Loucy (cell line): ENCODE data around the gene BAX.

Experiments
- H2AFZ ChIP-seq: fragments of 200-600 bp; sonication (generic); 2 replicates; pipeline ENCODE4 v1.6.0; 2016; ENCODE audit warnings: antibody characterized with exemption, mild to moderate bottlenecking, low read length, moderate library complexity
- H3F3A ChIP-seq: fragments of 200-600 bp; 2 replicates; pipeline ENCODE4 v1.6.0; 2016; ENCODE audit warnings: antibody characterized with exemption, low read depth, mild to moderate bottlenecking
- H3K27me3 ChIP-seq: fragments of 200-600 bp; sonication (generic); 2 replicates; pipeline ENCODE4 v1.6.1; 2014; ENCODE audit warnings: low read length, mild to moderate bottlenecking; ENCODE audit not compliant: insufficient read depth, poor library complexity, severe bottlenecking
- H3K36me3 ChIP-seq: fragments of 200-600 bp; sonication (generic); 2 replicates; pipeline ENCODE4 v1.6.1; 2016; ENCODE audit warnings: low read length; ENCODE audit not compliant: insufficient read depth
- H3K4me1 ChIP-seq: fragments of 200-600 bp; sonication (generic); 2 replicates; pipeline ENCODE4 v1.5.1; 2014; ENCODE audit warnings: low read length, mild to moderate bottlenecking; ENCODE audit not compliant: insufficient read depth, poor library complexity, severe bottlenecking
- H3K4me2 ChIP-seq: fragments of 200-600 bp; sonication (generic); 2 replicates; pipeline ENCODE4 v1.6.0; 2014; ENCODE audit warnings: antibody characterized with exemption, low read length, low read depth, mild to moderate bottlenecking; ENCODE audit not compliant: poor library complexity, severe bottlenecking
- H3K4me3 ChIP-seq: fragments of 200-600 bp; sonication (generic); 2 replicates; pipeline ENCODE4 v1.5.1; 2014; ENCODE audit warnings: low read length, mild to moderate bottlenecking, mixed read lengths; ENCODE audit not compliant: poor library complexity, severe bottlenecking
- H3K79me2 ChIP-seq: fragments of 200-600 bp; sonication (generic); 2 replicates; pipeline ENCODE4 v1.6.1; 2014; ENCODE audit warnings: low read length; ENCODE audit not compliant: insufficient read depth
- H3K9ac ChIP-seq: fragments of 200-600 bp; sonication (generic); 2 replicates; pipeline ENCODE4 v1.6.0; 2014; ENCODE audit warnings: mild to moderate bottlenecking, low read depth, low read length, moderate library complexity; ENCODE audit not compliant: poor library complexity, severe bottlenecking
- H3K9me2 ChIP-seq: fragments of 200-600 bp; sonication (generic); replicated peaks from 2 replicates; pipeline ENCODE4 v1.6.1; 2016; ENCODE audit warnings: low read depth, low read length, mixed read lengths
- H3K9me3 ChIP-seq: fragments of 200-600 bp; sonication (generic); 2 replicates; pipeline ENCODE4 v1.6.1; 2014; ENCODE audit warnings: mild to moderate bottlenecking, antibody characterized with exemption, low read length, low read depth; ENCODE audit not compliant: insufficient read depth
- H4K20me1 ChIP-seq: fragments of 200-600 bp; sonication (generic); 2 replicates; pipeline ENCODE4 v1.6.0; 2014; ENCODE audit warnings: antibody characterized with exemption, low read length, mild to moderate bottlenecking; ENCODE audit not compliant: insufficient read depth, poor library complexity, severe bottlenecking
- CTCF ChIP-seq: fragments of 200-600 bp; sonication (generic); conservative IDR thresholded peaks from 2 replicates; pipeline ENCODE4 v1.5.1; 2014; ENCODE audit warnings: mild to moderate bottlenecking, antibody characterized with exemption, low read length
- EZH2phosphoT487 ChIP-seq: fragments of 200-600 bp; IDR thresholded peaks from 2 replicates; pipeline ENCODE4 v1.6.1; 2018; ENCODE audit warnings: antibody characterized with exemption, mild to moderate bottlenecking, moderate library complexity, borderline replicate concordance

BAX gene

GRCh38 chr19:48989701-48990291 lies 35.1 kb downstream of the BAX start:
- Histone ChIP-seq H2AFZ (no peak overlapping the region), H3K36me3 (no peaks in the 10 kb centered on the region; the same call in 1 of the 2 replicates)

GRCh38 chr19:48990400-48990799 lies 35.7 kb downstream of the BAX start:
- Histone ChIP-seq H3K36me3 (no peaks in the 10 kb centered on the region; the same call in 1 of the 2 replicates), H2AFZ (no peak overlapping the region), H4K20me1 (peaks cover 18% of the 10 kb centered on the region), H3K9me2 (no peaks in the 10 kb centered on the region), H3K4me1 (peaks cover 18% of the 10 kb centered on the region), H3K4me2 (peak overlapping the region; percentile 87), H3K4me3 (peak overlapping the region; percentile 26), H3K27me3 (no peaks in the 10 kb centered on the region), H3K79me2 (peaks cover 48% of the 10 kb centered on the region), H3K9ac (peak overlapping the region; percentile 97), H3K9me3 (no peaks in the 10 kb centered on the region), H3F3A (no peaks in the 10 kb centered on the region)
- TF ChIP-seq EZH2phosphoT487 (no peak), CTCF (no peak)

More at GRCh38 chr19:48989701-48990291, 35.1 kb downstream of the BAX start:
- Histone ChIP-seq H4K20me1 (peaks cover 13% of the 10 kb centered on the region), H3K9me2 (no peaks in the 10 kb centered on the region), H3F3A (no peaks in the 10 kb centered on the region), H3K79me2 (peaks cover 42% of the 10 kb centered on the region), H3K9me3 (no peaks in the 10 kb centered on the region), H3K9ac (peak overlapping the region; percentile 97), H3K27me3 (no peaks in the 10 kb centered on the region), H3K4me2 (peak overlapping the region; percentile 87), H3K4me1 (peaks cover 12% of the 10 kb centered on the region), H3K4me3 (peak overlapping the region; percentile 26)
- no peak for TF ChIP-seq EZH2phosphoT487
- TF ChIP-seq CTCF, result no peak

DNA sequence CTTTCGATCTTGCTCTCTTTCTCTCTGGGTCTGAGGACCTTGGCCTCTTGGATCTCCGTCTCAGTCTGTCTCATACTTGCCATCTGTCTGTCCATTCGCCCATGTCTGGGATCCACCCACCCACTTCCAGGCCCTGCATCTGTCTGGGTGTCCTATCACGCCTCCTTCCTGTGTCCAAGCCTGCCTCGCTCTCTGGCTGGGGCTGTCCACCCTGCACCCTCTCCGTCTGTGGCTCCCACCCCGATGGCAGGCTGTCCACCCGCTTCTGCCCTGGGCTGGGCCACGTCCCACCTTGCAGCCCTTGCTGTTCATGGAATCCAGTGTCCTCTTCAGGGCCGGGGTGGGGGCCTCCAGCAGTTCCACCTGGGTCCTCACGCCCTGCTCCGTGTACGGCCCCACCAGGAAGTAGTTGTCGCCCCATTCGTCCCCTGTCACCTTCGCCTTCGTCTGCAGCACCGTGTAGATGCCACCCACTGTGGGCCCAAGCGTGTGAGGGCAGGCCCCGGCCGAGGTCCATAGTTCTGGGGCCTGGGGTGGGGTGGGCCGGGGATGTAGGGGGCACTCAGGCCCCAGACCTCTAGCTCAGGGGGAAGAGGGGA lies 36.4 kb downstream of the BAX start:
- H3K4me2 ChIP-seq, result peak overlapping the region; percentile 87
- peaks cover 18% of the 10 kb centered on the region for H3K4me1 ChIP-seq

More for the DNA sequence above, 36.4 kb downstream of the BAX start:
- no peak overlapping the region for H2AFZ ChIP-seq
- peak overlapping the region; percentile 89 for H3K4me3 ChIP-seq
- no peak for TF ChIP-seq CTCF
- no peak for TF ChIP-seq EZH2phosphoT487
- H3K27me3 ChIP-seq, result no peaks in the 10 kb centered on the region
- no peaks in the 10 kb centered on the region for H3K9me2 ChIP-seq
- H3F3A ChIP-seq, result no peaks in the 10 kb centered on the region
- H3K9ac ChIP-seq, result peak overlapping the region; percentile 97
- H4K20me1 ChIP-seq, result peaks cover 21% of the 10 kb centered on the region
- H3K79me2 ChIP-seq, result peaks cover 55% of the 10 kb centered on the region
- no peaks in the 10 kb centered on the region for H3K9me3 ChIP-seq
- no peaks in the 10 kb centered on the region; the same call in 1 of the 2 replicates for H3K36me3 ChIP-seq
